BLaER1 (cell line): Measurements from ENCODE around the gene TNNI3K.

Experiments used
- H3K27ac ChIP-seq: shearing (Covaris generic); formaldehyde crosslinking; 2 replicates; pipeline ENCODE4 v1.8.1; 2022
- H3K27me3 ChIP-seq: shearing (Covaris generic); formaldehyde crosslinking; 2 replicates; pipeline ENCODE4 v1.8.1; 2022
- H3K36me3 ChIP-seq: shearing (Covaris generic); formaldehyde crosslinking; 2 replicates; pipeline ENCODE4 v1.8.1; 2022
- H3K4me1 ChIP-seq: shearing (Covaris generic); formaldehyde crosslinking; 2 replicates; pipeline ENCODE4 v1.8.1; 2022
- H3K4me2 ChIP-seq: shearing (Covaris generic); formaldehyde crosslinking; 2 replicates; pipeline ENCODE4 v1.8.1; 2022
- H3K4me3 ChIP-seq: shearing (Covaris generic); formaldehyde crosslinking; 2 replicates; pipeline ENCODE4 v1.8.1; 2022
- H3K9ac ChIP-seq: shearing (Covaris generic); formaldehyde crosslinking; 2 replicates; pipeline ENCODE4 v1.8.1; 2022
- H3K9me3 ChIP-seq: shearing (Covaris generic); formaldehyde crosslinking; 2 replicates; pipeline ENCODE4 v1.8.1; 2022
- H4K20me1 ChIP-seq: shearing (Covaris generic); formaldehyde crosslinking; 2 replicates; pipeline ENCODE4 v1.8.1; 2022
- Cebpa-rat ChIP-seq: shearing (Covaris generic); IDR thresholded peaks from 2 replicates; pipeline ENCODE4 v1.8.1; 2022

TNNI3K gene

DNA sequence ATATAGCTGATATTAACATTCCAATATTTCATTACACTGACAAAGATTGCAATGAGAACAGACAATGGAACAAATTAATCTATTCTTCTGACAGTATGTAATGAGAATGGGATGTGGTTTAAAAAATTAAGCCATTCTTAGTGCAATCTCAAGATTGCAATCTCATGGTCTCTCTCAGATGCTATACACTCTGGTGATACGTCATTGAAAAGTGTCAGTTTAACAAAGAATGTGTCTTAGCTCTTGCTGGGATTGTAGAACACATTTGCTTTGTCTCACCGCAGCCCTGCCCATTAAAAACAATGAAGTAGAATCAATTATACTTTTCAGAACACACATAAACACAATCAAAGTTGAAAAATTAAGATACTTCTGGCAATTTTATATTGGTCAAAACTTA is 222.1 kb downstream of the TNNI3K start:
- Histone ChIP-seq H4K20me1 (no peaks in the 10 kb centered on the region), H3K9ac (no peak overlapping the region), H3K36me3 (no peaks in the 10 kb centered on the region), H3K4me1 (no peaks in the 10 kb centered on the region), H3K27ac (no peak overlapping the region), H3K27me3 (no peaks in the 10 kb centered on the region), H3K4me3 (no peak overlapping the region), H3K4me2 (no peak overlapping the region), H3K9me3 (no peaks in the 10 kb centered on the region)
- TF ChIP-seq Cebpa-rat, result no peak

DNA sequence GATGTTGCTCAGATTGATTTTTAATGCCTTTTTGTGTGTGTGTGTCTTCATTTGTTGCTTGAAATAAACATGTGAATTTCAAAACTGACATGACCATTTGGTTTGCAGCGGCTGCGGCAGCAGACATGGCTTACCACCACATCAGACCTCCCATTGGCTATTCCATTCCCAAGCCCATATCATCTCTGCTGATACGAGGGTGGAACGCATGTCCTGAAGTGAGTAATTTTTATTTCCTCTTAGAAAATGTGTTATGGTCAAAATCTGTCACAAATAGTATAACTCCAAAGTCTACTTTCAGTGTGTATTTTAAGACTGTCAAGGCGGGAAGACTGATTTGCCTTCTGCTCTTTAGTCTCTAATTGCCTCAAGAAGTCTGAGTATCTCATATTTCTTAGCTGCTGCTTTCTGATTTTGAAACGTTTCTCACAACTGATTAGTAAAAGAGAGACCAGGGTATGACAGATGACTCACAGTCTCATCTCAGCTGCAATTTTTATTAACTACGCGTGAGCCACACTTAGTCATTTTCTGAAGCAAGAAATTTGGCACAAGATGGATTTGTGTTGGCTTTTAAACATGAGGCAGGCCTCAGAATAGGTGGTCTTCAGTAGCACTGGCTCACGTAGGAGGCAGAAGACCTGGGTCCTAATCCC is 228.3 kb downstream of the TNNI3K start:
- Histone ChIP-seq H3K27me3 (no peaks in the 10 kb centered on the region), H4K20me1 (no peaks in the 10 kb centered on the region), H3K4me2 (no peak overlapping the region), H3K4me1 (no peaks in the 10 kb centered on the region), H3K27ac (no peak overlapping the region), H3K9me3 (peaks cover 8% of the 10 kb centered on the region), H3K4me3 (no peak overlapping the region), H3K9ac (no peak overlapping the region), H3K36me3 (no peaks in the 10 kb centered on the region)
- no peak for TF ChIP-seq Cebpa-rat

DNA sequence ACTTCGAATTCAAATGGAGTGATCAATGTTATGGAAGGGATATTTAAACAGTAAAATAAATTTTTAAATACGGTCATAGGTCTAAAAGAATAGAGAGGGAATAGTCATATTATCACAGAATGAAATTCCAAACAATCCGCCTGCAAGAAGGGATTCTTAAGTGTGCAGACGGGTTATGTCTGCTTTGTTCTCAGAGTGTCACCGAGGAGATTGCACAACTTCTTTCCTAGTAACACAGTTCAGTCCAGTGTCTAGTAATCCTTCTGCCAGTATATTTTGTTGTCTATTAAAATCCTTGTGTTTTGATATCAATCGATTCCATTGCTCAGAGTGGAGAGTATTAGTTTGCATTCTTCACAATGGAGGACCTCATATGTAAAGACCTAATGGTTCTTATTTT is 228.8 kb downstream of the TNNI3K start:
- Histone ChIP-seq H3K27me3 (no peaks in the 10 kb centered on the region), H3K27ac (no peak overlapping the region), H4K20me1 (no peaks in the 10 kb centered on the region), H3K36me3 (no peaks in the 10 kb centered on the region), H3K4me3 (no peak overlapping the region), H3K9me3 (peaks cover 8% of the 10 kb centered on the region), H3K9ac (no peak overlapping the region), H3K4me1 (no peaks in the 10 kb centered on the region), H3K4me2 (no peak overlapping the region)
- TF ChIP-seq Cebpa-rat, result no peak

DNA sequence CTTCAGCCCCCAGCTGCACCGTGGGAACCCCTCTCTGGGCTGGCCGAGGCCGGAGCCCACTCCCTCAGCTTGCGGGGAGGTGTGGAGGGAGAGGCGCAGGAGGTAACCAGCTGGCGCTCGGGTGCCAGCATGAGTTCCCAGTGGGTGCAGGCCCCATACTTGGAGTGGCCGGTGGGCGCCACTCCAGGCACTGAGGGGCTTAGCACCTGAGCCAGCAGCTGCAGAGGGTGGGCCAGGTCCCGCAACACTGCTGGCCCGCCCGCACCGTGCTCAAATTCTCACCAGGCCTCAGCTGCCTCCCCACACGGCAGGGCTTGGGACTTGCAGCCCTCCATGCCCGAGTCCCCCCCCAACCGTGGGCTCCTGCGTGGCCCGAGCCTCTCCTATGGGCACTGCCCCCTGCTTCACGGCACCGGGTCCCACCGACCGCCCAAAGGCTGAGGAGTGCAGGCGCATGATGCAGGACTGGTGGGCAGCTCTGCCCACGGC is 230.1 kb downstream of the TNNI3K start:
- no peak overlapping the region for H3K4me2 ChIP-seq
- no peaks in the 10 kb centered on the region for H3K27me3 ChIP-seq
- no peak for TF ChIP-seq Cebpa-rat
- no peaks in the 10 kb centered on the region for H4K20me1 ChIP-seq
- H3K36me3 ChIP-seq, result no peaks in the 10 kb centered on the region
- H3K9ac ChIP-seq, result no peak overlapping the region
- no peaks in the 10 kb centered on the region for H3K4me1 ChIP-seq
- H3K9me3 ChIP-seq, result peaks cover 8% of the 10 kb centered on the region
- H3K4me3 ChIP-seq, result no peak overlapping the region
- H3K27ac ChIP-seq, result no peak overlapping the region

DNA sequence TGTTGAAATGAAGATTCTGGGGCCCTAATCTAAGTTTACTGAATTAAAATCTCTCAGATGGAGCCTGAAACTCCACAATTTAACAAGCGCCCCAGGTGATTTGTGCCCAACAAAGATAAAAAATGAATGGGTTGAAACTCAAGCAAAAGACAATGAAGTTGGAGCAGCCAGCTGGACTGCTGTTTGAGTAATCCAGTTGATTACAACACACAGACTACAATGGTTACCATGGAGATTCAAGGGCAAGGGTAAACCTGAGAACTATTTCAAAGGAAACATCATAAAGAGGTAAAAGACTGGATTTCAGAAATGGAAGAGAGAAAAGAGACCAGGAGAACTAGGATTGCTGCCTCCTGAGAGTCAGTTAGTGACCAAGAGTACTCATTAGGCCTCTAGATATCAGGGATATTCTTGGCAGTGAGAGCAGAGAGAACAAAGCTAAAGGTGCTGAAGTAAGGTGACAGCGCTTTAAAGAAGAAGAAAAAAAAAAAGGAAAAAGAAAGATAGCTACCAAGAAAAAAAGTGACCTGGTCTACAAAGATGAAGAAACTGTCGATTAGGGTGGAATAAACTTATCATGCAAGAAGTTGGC is 232.7 kb downstream of the TNNI3K start:
- H3K9ac ChIP-seq, result no peak overlapping the region
- TF ChIP-seq Cebpa-rat, result no peak
- no peaks in the 10 kb centered on the region for H3K4me1 ChIP-seq
- no peak overlapping the region for H3K27ac ChIP-seq
- H3K4me2 ChIP-seq, result no peak overlapping the region
- peaks cover 8% of the 10 kb centered on the region for H3K9me3 ChIP-seq
- no peaks in the 10 kb centered on the region for H4K20me1 ChIP-seq
- no peak overlapping the region for H3K4me3 ChIP-seq
- no peaks in the 10 kb centered on the region for H3K36me3 ChIP-seq
- H3K27me3 ChIP-seq, result no peaks in the 10 kb centered on the region

DNA sequence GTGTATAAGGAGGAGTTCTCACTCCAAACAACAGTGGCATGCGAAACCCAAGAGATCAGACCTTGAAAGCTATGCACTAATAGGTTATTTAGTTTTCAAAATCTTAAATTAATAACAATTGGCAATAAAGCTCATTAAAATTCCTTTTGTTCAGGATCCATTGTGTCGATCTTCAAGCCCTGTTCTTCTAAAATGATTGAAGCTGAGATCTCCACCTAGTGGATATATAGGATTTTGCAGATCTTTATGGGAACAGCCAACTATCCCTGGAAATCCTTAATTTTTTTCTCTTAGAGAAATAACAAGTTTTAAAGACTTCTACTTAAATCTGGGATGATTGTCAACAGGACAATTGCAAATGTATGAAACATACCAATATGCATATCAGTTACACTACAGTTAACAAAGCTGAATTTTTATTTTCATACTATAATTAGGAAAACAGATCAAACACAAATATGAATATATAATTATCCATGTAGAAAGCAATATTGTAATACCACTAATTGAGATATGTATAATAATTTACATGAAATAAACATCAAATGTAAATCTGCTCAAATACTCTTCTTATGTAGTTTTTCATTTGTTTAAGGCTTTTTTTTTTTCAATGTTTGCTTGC is 233.9 kb downstream of the TNNI3K start:
- no peak overlapping the region for H3K4me3 ChIP-seq
- H4K20me1 ChIP-seq, result no peaks in the 10 kb centered on the region
- peaks cover 8% of the 10 kb centered on the region for H3K9me3 ChIP-seq
- H3K4me1 ChIP-seq, result no peaks in the 10 kb centered on the region
- no peaks in the 10 kb centered on the region for H3K36me3 ChIP-seq
- no peaks in the 10 kb centered on the region for H3K27me3 ChIP-seq
- H3K27ac ChIP-seq, result no peak overlapping the region
- no peak overlapping the region for H3K4me2 ChIP-seq
- H3K9ac ChIP-seq, result no peak overlapping the region
- TF ChIP-seq Cebpa-rat, result no peak

DNA sequence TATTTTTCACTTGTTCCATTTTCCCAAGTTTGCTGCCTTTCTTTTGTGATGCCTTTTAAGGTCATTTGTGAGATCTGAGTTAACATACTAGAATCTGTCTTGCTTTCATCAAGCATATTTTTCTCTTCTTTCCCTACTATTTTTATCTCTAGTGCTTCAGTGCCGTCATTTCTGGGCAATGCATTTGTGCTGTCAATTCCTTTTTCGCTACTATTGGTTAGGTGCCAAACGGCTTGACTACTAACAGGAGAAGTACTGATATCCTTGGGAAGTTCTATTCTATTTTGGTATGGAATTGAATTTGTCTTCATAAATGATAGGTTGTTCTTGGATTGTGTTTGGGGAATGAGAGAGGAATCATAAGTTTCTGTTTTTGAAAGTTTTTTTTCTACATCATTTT is 235.1 kb downstream of the TNNI3K start:
- Histone ChIP-seq H3K9me3 (peaks cover 6% of the 10 kb centered on the region), H3K4me3 (no peak overlapping the region), H3K27ac (no peak overlapping the region), H3K27me3 (no peaks in the 10 kb centered on the region), H3K4me2 (no peak overlapping the region), H4K20me1 (no peaks in the 10 kb centered on the region), H3K36me3 (no peaks in the 10 kb centered on the region), H3K4me1 (no peaks in the 10 kb centered on the region), H3K9ac (no peak overlapping the region)
- no peak for TF ChIP-seq Cebpa-rat

DNA sequence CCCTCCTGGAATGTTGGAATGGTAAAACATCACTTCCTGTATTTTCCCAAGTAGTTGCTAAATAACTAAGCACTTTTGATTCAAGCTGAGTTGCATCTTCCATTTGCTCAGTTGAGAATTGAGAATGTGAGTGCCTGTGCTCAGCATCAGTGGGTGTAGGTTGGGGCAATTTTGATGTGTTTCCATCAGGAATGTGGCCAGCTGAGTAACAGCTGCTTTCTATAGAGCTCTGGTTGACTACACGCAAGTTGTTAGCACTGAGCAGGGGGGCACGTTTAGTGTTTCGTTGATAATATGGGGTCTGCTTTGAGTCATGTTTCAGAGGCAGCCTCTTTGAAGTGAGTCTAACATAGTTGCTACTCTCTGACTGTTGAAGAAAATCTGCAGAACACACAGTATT is 235.7 kb downstream of the TNNI3K start:
- TF ChIP-seq Cebpa-rat, result no peak
- no peaks in the 10 kb centered on the region for H3K36me3 ChIP-seq
- no peaks in the 10 kb centered on the region for H3K9me3 ChIP-seq
- H3K4me2 ChIP-seq, result no peak overlapping the region
- H3K4me3 ChIP-seq, result no peak overlapping the region
- no peak overlapping the region for H3K9ac ChIP-seq
- H3K27ac ChIP-seq, result no peak overlapping the region
- no peaks in the 10 kb centered on the region for H3K27me3 ChIP-seq
- H4K20me1 ChIP-seq, result no peaks in the 10 kb centered on the region
- H3K4me1 ChIP-seq, result no peaks in the 10 kb centered on the region

DNA sequence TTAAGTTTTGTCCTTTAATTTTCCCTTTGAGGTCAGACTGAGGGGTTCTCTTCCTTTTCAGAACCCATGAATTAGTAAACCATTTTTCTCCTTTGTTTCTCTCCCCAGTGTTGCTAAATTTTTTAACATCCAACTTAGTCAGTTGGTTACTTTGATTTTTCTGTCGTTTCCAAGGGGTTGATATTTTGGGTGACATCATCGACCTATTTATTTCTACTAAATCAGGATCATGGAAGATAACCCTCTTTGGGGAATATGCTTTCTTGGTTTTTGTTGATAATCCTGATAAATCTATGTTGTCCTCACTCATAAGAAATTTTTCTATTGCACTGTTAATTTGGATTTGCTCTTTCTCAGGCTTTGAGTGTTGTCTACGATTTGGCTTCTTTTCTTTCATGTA is 236.3 kb downstream of the TNNI3K start:
- no peak overlapping the region for H3K9ac ChIP-seq
- no peaks in the 10 kb centered on the region for H3K9me3 ChIP-seq
- no peak for TF ChIP-seq Cebpa-rat
- no peaks in the 10 kb centered on the region for H3K27me3 ChIP-seq
- no peaks in the 10 kb centered on the region for H3K4me1 ChIP-seq
- no peaks in the 10 kb centered on the region for H3K36me3 ChIP-seq
- no peaks in the 10 kb centered on the region for H4K20me1 ChIP-seq
- H3K4me3 ChIP-seq, result no peak overlapping the region
- H3K4me2 ChIP-seq, result no peak overlapping the region
- H3K27ac ChIP-seq, result no peak overlapping the region

DNA sequence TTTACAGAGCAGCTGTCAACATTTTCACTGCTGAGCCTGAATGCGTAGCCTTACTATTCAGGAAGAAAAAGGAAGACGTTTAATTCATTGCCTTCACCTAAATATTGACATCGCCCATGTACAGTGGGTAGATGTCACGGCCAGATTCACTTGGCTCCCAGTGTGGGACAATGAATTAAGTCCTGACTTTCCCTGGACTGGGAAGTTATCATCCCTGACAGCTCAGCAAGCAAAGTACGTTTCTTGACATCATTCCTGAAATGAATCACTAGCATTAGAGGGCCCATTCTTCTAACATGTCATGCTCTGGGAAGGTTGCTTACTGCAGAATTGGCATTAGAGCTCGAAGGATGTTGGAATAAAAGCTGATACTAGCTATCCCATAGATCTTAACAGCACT is 239.4 kb downstream of the TNNI3K start:
- Histone ChIP-seq H3K9ac (no peak overlapping the region), H4K20me1 (no peaks in the 10 kb centered on the region), H3K27me3 (no peaks in the 10 kb centered on the region), H3K9me3 (no peaks in the 10 kb centered on the region), H3K4me2 (no peak overlapping the region), H3K27ac (no peak overlapping the region), H3K4me1 (no peaks in the 10 kb centered on the region), H3K4me3 (no peak overlapping the region), H3K36me3 (no peaks in the 10 kb centered on the region)
- TF ChIP-seq Cebpa-rat, result no peak
